HG03108 (cell line): ENCODE measurements around the gene RASL10A.
"Not testable (repeated sequence)": the region's sequence is repeated elsewhere in the genome, so short reads cannot be mapped to it uniquely, and the experiment has no call there.

Experiments
- ATAC-seq: cut with Tn5 transposase; IDR thresholded peaks from one replicate; pipeline ENCODE4 v1.9.1; 2021; ENCODE audit warnings: moderate library complexity; ENCODE audit not compliant: unreplicated experiment

RASL10A gene

GRCh38 chr22:29315286-29316140, at the start of gene RASL10A:
Gene RASL10A, minus strand, starts transcription at chr22:29315697. Its CDS starts 451 bp downstream, at chr22:29315246.
- no peak for ATAC-seq

GRCh38 chr22:29359469-29359868, 44.0 kb upstream of the RASL10A start:
- no peak for ATAC-seq

GRCh38 chr22:29357193-29357890, 41.8 kb upstream of the RASL10A start:
- ATAC-seq, result not testable (repeated sequence)

GRCh38 chr22:29353860-29354259, 38.4 kb upstream of the RASL10A start:
- no peak for ATAC-seq

GRCh38 chr22:29353286-29353685, 37.8 kb upstream of the RASL10A start:
- no peak for ATAC-seq

GRCh38 chr22:29352778-29353177, 37.3 kb upstream of the RASL10A start:
- no peak for ATAC-seq

GRCh38 chr22:29351891-29352290, 36.4 kb upstream of the RASL10A start:
- no peak for ATAC-seq

- ATAC-seq, result no peak
These were observed 35.5 kb upstream of the RASL10A start for GRCh38 chr22:29351042-29351441.

GRCh38 chr22:29348956-29349355, 33.5 kb upstream of the RASL10A start:
- no peak for ATAC-seq

GRCh38 chr22:29348041-29348440, 32.5 kb upstream of the RASL10A start:
- no peak for ATAC-seq

- no peak for ATAC-seq
These were observed 31.2 kb upstream of the RASL10A start for GRCh38 chr22:29346659-29347058.

GRCh38 chr22:29345932-29346331, 30.4 kb upstream of the RASL10A start:
- ATAC-seq, result no peak

GRCh38 chr22:29344889-29345288, 29.4 kb upstream of the RASL10A start:
- not testable (repeated sequence) for ATAC-seq

GRCh38 chr22:29344137-29344536, 28.6 kb upstream of the RASL10A start:
- no peak for ATAC-seq

GRCh38 chr22:29343313-29343805, 27.9 kb upstream of the RASL10A start:
- ATAC-seq, result no peak

- no peak for ATAC-seq
These were observed 27.2 kb upstream of the RASL10A start for GRCh38 chr22:29342577-29343312.

GRCh38 chr22:29342177-29342576, 26.7 kb upstream of the RASL10A start:
- ATAC-seq, result no peak

GRCh38 chr22:29341849-29342127, 26.3 kb upstream of the RASL10A start:
- no peak for ATAC-seq

- ATAC-seq, result no peak
These were observed 25.8 kb upstream of the RASL10A start for GRCh38 chr22:29341056-29341848.

- no peak for ATAC-seq
These were observed 25.1 kb upstream of the RASL10A start for GRCh38 chr22:29340566-29340965.
